K562 (cell line): ENCODE results near the gene HSD17B8. TPM values are rescaled to one million over a fixed set of nuclear protein-coding genes. Genes with fewer than 3 reads are reported as not detected.
A peak's percentile ranks its signal among the peaks of the same experiment; 100 is the strongest.

ENCODE experiments used
- ARHGAP35 ChIP-seq: fragments of 450-650 bp; IDR thresholded peaks from 2 replicates; pipeline ENCODE4 v1.6.1; 2018; ENCODE audit not compliant: partially characterized antibody
- ASH1L ChIP-seq: fragments of 450-650 bp; IDR thresholded peaks from 2 replicates; pipeline ENCODE4 v1.6.1; 2018; ENCODE audit warnings: borderline replicate concordance, mild to moderate bottlenecking, low read depth; ENCODE audit not compliant: partially characterized antibody
- BCL6 ChIP-seq: fragments of 250-450 bp; sonication (Bioruptor Pico); IDR thresholded peaks from 2 replicates; pipeline ENCODE4 v1.4.0; 2020
- FOSL1 ChIP-seq: fragments of 200-800 bp; sonication (Bioruptor generic); conservative IDR thresholded peaks from 2 replicates; pipeline ENCODE4 v1.6.1; 2016; ENCODE audit warnings: missing genetic modification characterization, missing compliant biosample characterization
- GATAD2A ChIP-seq: fragments of 450-650 bp; IDR thresholded peaks from 2 replicates; pipeline ENCODE4 v1.6.1; 2017
- SMAD1 ChIP-seq: fragments of 150-350 bp; IDR thresholded peaks from 2 replicates; pipeline ENCODE4 v1.6.1; 2014; ENCODE audit warnings: low read length, low read depth; ENCODE audit not compliant: partially characterized antibody
- ZNF445 ChIP-seq: fragments of 250-450 bp; sonication (Bioruptor Pico); IDR thresholded peaks from 2 replicates; pipeline ENCODE4 v1.4.0; 2020; ENCODE audit warnings: low read depth, mild to moderate bottlenecking, moderate library complexity
- polyA plus RNA-seq, 8 experiments: library from polyadenylated mRNA; depleted of rRNA in 4 of 8; stranded (reverse) in 5 of 8; unstranded in 3 of 8; fragments of >200 nt; fragmentation: Nextera tagmentation in 2 of 8; fragmentation: Illumina TruSeq in 1 of 8; extraction: Ambion mirVana in 2 of 8; extraction: Trizol in 1 of 8; gene quantifications; 2 replicates each; pipeline versions ENCODE4 v1.2.1 to v1.2.3, GENCODE V29; 2011 to 2014; ENCODE audit warnings: inconsistent platforms in 1 of 8, missing spikeins in 1 of 8
- total RNA-seq, 7 experiments: library from RNA; depleted of rRNA in 6 of 7; stranded (reverse); fragments of >200 nt in 6 of 7; fragmentation: Illumina TruSeq in 2 of 7; extraction: Trizol in 2 of 7; gene quantifications; 2 replicates each; pipeline versions ENCODE4 v1.2.1 to v1.2.3, GENCODE V29; 2011 to 2021; ENCODE audit warnings: low replicate concordance in 1 of 7
- TF ChIP-seq, protein P1 (sequence below): fragments of 250-450 bp; sonication (Bioruptor Pico); IDR thresholded peaks from 2 replicates; pipeline ENCODE4 v1.4.0; 2020; ENCODE audit warnings: mild to moderate bottlenecking
- TF ChIP-seq, protein P2 (sequence below), 2 experiments: fragments of 450-650 bp in 1 of 2; sonication (generic) in 1 of 2; formaldehyde crosslinking in 1 of 2; IDR thresholded peaks in 1 of 2; conservative IDR thresholded peaks in 1 of 2; 2 replicates each; pipeline versions ENCODE4 v1.6.1 to v1.8.1; 2016 to 2023; ENCODE audit warnings: mild to moderate bottlenecking in 2 of 2, moderate library complexity in 2 of 2, inconsistent platforms in 1 of 2, missing genetic modification reagents in 1 of 2

Gene HSD17B8
- total and polyA plus RNA-seq, 9 of the 15 experiments (the other 6 are each of a cell fraction or from before 2014, with no cell fraction given) = 3.7 to 35.2 (median 14.2) TPM

DNA sequence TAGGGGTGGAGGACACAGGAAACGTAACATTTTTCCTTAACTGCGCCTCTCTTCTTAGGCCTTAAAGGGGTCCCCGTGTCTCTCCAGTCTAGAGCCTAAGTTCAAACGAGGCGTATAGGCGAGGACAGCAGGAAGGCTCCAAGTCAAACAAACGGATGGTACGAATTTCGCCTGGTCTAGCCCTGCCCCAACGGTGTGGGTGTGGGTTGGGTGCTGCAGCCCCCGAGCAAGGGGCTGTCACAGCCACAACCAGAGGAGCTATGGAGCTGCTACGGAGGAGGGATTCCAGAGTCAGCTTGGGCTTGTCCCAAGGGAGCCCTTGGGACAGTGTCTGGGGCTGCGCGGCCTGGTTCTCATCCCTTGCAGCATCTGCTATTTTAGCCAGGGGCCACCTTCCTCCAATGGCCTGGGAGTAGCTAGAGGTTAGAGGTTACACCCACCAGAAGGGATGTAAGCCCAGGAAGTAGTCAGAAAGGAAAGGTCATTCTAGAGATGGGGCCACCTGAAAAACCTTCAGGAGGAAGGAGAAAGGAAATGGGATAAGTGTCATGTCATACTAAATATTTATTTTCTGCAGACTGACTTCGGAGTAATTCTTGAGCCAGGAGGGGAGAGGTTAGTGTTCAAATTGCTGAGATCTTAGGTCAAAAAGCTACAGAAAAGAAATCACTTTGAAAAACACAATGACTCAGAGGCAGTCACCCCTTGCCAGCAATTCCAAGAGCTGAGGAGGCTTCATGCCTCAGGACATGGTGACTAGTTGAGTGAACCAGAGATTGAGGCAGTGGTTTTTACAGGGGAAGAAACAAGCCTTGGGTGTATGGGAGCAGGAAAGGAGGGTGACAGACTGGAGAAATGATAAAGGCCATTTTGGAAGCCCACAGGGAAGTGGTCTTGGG, 45.5 kb downstream of the HSD17B8 start (continued):
- TF ChIP-seq, protein P1, sequence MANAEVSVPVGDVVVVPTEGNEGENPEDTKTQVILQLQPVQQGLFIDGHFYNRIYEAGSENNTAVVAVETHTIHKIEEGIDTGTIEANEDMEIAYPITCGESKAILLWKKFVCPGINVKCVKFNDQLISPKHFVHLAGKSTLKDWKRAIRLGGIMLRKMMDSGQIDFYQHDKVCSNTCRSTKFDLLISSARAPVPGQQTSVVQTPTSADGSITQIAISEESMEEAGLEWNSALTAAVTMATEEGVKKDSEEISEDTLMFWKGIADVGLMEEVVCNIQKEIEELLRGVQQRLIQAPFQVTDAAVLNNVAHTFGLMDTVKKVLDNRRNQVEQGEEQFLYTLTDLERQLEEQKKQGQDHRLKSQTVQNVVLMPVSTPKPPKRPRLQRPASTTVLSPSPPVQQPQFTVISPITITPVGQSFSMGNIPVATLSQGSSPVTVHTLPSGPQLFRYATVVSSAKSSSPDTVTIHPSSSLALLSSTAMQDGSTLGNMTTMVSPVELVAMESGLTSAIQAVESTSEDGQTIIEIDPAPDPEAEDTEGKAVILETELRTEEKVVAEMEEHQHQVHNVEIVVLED (CRISPR knock-in tag) = no peak; the same call in 1 of the 2 replicates
- TF ChIP-seq GATAD2A (no peak), SMAD1 (no peak), ARHGAP35 (no peak), FOSL1 (tag) (0 out of 2 replicates have a peak, but pooled peaks have one; percentile 2), BCL6 (CRISPR knock-in tag) (no peak), ASH1L (no peak), ZNF445 (0 out of 2 replicates have a peak, but pooled peaks have one; percentile 4)
- TF ChIP-seq, protein P2, sequence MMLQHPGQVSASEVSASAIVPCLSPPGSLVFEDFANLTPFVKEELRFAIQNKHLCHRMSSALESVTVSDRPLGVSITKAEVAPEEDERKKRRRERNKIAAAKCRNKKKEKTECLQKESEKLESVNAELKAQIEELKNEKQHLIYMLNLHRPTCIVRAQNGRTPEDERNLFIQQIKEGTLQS (IDR thresholded peaks at IDR 0.05) = 0 out of 2 replicates have a peak, but pooled peaks have one; percentile 29
- TF ChIP-seq, protein P2 (CRISPR knock-in tag; conservative IDR thresholded peaks at IDR 0.05) = no peak
